HG02981 (cell line): ENCODE data around the gene NR6A1.

Source experiments
- ATAC-seq: cut with Tn5 transposase; IDR thresholded peaks from one replicate; pipeline ENCODE4 v1.9.1; 2021; ENCODE audit warnings: mild to moderate bottlenecking, moderate library complexity; ENCODE audit not compliant: unreplicated experiment

Gene NR6A1

DNA sequence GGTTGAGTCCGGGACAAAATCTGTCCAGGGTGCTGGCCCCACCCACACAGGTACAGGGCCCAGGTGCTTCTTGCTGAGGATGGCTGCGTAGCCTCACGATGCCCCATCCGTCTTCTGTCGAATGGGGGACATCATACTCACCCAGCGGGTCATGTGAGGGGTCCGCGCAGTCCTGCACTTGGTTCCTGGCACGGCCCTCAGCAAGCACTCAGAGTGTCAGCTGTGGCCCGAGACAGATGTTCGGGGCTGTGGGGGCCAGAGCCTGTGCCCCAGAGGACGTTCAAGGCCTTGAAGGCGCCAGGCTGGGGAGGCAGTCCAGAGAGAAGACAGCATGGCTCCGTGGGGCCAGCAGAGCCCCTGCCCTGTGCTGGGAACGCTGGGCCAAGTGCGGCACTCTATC, 291.7 kb downstream of the NR6A1 start:
- ATAC-seq = no peak

DNA sequence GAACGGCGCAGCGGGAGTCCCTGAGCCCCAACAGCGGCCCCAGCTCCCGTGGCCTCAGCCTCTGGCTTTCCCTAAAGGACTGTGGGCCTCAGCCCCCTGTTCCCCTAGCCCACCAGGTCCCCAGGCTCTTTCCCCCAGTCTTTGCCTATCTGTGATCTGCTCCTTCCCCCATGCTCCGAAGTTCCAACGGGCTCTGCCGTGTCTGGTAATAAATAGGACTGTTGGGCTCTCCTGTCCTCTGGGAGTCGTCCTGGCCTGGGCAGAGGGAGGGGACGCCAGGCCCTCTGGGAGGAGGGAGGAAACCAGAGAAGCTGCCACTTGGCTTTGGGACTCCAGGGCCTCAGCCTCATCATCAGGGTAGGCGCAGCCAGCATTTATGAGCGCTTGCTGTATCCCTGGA, 292.8 kb downstream of the NR6A1 start:
- no peak for ATAC-seq

DNA sequence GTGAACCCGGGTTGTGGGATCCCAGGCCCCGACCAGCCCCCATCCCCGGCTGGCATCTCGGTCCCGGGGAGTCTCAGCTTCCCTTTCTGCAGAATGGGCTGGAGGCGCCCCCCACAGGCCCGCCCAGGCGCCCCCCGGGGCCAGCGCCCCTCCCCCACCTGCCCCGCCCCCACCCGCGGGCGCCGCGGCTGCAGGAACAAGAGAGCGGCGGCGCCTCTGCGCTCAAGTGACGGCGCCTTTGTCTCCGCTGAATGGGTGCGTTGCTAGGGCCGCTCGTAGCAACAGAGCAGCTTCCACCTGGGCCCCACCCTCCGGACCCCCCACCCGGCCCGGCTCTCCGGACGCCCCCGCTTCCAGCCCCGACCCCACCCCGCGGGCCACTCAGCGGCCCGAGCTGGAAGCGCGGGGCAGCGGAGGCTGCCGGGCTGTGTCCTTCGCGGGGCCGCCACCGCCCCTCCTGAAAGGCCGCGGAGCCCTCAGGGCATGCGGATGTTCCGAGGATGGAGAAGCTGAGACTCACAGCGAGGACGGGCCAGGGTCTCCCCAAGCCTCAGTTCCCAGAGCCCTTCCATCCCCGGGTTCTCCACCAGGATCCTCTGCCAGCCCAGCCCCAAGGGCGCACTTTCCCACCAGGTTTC, 293.3 kb downstream of the NR6A1 start:
- ATAC-seq = no peak

DNA sequence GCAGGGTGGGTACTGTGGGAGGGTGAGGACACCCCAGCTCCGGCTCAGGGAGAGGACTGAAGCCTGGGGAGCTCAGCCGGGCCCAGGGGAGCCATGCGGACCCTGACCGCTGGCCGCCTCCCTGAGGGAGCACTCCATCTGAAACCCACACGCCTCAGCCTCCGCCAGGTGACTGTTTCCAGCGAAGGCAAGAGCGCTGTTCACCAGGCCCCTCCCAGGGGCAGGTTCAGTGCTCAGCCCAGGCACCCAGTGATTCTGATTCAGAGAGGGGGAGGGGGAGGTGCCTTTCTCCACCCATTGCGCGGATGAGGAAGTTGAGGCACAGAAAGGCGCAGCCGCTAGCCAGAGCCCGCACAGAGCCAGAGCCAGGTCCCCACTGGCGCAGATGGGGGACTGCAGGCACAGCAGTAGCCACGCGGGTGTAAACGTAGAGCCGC, 293.9 kb downstream of the NR6A1 start:
- ATAC-seq = no peak

DNA sequence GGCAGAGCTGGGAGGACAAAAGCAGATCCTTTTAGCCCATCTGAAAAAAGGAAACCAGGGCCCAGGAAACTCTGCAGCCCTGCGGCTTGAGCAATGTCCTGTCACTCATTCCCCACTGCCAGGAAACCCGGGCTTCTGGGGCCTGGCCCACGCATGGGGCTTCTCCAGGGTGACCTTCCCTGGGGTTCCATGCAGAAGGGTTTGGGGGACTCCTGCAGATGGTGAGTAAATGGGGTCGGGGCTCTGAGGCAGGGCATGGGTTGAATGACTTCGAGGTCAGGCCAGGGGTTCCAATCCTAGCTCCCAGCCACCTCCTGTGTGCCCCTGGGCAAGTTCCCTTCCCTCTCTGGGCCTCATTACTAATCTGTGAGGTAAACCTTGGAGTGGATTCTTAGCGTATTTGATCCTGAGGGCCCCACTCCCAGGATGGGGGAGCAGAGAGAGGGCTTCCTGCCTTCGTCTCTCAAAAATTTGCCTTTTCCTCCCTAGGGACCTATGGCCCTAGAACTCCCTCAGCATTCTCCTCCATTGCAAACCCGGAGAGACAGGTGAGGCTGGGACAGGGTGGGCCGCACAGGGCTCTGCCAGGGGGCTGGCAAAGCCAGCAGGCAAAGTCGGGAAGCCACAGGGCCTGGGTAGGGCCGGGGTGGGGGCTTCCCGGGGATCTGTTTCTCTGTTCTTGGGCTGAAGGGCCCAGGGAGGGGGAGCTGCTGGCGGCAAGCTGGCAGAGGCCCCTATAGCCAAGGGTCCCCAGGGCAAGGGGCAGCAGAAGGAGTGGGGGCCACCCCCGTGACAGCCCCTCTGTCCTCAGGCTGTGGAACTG, 295.0 kb downstream of the NR6A1 start:
- ATAC-seq = no peak

DNA sequence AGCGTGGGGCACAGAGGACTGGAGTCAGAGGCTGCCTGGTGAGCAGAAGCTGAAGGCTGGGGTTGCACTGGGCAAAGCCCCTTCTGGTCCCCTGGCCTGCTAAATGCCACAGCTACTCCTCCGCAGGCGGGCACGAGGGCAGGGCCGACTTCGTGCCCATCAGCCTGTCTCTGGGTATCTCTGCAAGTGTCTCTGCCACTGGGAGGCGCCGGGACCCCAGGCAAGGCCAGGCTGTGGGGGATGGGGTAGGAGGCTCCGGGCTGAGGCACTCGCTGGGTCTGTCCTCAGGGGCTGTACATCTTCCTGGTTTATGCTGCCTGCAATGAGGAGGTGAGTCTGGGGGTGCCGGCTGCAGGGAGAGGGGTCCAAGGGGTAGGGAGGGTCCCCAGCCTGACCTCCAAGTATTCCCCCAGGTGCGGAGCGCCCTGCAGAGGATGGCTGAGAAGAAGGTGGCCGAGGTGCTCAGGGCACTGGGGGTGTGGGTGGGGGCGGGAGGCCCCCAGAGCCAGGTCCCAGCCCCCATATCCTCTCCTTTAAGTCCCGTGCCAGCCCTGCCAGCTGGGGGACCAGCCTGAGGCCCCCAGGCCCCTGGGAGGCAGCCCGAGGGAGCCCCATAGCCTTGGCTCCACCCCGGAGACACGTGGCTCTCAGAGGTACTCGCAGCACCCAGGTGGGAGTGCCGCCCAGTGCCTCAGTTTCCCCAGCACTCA, 295.8 kb downstream of the NR6A1 start:
- no peak for ATAC-seq

DNA sequence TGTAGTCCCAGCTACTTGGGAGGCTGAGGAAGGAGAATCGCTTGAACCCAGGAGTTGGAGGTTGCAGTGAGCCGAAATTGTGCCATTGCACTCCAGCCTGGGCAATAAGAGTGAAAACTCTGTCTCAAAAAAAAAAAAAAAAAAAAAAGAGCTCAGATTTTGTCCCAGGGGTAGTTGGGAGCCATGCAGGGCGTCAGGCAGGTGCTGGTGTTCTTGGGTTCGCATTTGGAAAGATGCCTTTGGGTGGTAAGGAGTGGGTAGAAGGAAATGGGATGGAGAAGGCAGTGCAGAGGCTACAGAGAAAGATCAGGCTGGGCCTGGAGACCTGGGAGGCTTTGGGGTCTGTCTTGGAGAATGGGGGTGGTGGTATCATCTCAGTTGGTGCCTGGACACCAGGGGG, 297.0 kb downstream of the NR6A1 start:
- ATAC-seq = no peak

DNA sequence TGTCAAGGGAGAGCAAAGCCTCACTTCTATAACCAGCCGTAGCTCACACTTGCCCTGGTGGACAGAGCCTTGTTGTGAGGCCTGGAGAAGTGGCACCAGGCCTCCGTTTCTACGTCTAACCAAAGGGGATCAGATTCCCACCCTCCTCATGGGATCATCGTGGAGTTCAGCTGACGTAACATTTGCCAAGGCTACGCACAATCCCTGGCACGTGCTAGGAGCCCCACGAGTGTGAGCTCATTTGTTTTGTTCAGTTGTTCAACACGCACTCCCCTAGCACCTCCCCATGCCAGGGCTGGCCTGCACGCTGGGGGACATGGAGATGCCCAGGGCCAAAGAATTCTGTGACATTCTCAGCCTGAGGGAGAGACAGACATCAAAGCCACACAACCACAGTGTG, 297.8 kb downstream of the NR6A1 start:
- no peak for ATAC-seq

DNA sequence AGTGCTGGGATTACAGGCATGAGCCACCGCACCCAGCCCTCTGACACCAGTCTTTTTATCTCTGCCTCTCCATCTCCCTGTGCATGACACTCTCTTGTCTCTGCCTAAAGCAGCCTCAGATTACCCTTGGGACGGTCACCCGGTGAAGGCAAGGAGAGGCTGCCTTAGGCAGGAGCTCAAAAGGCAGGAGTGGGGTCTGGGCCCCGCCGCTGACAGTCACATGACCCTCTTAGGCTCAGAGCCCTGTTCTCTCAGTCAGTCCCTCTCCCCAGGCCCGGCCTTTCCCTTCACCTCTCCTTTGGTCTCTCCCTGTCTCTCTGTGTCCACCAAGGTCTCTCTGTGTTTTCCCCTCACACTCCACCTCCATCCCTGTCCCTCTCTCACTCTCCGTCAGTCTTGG, 298.3 kb downstream of the NR6A1 start:
- ATAC-seq = no peak

DNA sequence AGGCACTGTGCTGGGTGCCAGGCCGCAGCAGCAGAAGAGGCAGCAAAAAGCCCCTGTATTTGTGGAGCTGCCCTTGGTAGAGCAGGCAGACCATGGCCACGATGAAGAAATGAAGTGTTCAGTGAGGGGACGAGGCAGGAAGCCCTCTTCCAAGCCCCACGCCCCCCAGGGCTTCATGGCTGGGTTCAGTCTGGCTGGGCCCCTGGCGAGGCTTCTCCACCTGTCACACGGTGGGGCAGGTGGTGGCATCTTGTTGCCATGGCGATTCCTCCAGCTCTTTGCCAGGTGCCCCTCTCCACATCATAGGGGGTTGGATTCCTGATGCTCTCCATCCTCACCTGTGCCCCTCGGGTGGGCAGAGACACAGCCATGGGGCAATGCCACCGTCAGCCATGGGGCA, 299.4 kb downstream of the NR6A1 start:
- ATAC-seq = no peak

DNA sequence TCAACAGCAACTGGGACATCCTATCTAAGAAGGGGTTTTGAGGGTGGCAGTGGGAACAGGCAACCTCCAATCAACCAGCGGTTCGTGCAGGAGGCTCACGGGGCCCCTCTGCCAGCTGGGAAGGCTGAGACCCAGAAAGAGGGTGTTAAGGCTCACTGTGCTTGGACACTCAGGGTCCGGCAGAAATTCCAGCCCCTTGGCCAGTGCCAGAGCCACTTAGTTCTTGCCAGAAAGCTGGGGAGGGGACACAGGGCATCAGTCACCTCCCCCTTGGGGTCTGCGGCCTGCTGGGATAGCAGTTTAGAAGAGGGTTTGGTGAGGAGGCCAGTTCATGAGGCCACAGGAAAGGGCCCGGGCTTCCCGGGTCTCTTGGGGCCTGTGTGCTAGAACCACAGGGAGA, 300.4 kb downstream of the NR6A1 start:
- ATAC-seq = no peak

DNA sequence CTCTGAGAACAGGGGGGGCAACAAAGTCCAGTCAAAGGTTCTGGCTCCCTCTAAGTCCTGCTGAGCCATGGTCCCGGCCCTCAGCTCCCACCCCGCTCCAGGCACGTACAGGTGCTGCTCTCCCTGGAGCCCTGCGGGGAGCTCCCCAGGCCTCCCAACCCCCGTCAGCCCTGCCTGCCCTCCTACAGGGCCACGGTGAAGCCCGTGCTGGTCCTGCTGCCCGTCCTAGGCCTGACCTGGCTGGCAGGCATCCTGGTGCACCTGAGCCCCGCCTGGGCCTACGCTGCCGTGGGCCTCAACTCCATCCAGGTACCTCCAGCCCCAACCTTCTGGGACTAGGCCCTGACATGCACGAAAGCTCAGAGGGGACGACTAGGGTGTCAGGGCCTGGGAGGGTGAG, 300.8 kb downstream of the NR6A1 start:
- ATAC-seq = no peak

DNA sequence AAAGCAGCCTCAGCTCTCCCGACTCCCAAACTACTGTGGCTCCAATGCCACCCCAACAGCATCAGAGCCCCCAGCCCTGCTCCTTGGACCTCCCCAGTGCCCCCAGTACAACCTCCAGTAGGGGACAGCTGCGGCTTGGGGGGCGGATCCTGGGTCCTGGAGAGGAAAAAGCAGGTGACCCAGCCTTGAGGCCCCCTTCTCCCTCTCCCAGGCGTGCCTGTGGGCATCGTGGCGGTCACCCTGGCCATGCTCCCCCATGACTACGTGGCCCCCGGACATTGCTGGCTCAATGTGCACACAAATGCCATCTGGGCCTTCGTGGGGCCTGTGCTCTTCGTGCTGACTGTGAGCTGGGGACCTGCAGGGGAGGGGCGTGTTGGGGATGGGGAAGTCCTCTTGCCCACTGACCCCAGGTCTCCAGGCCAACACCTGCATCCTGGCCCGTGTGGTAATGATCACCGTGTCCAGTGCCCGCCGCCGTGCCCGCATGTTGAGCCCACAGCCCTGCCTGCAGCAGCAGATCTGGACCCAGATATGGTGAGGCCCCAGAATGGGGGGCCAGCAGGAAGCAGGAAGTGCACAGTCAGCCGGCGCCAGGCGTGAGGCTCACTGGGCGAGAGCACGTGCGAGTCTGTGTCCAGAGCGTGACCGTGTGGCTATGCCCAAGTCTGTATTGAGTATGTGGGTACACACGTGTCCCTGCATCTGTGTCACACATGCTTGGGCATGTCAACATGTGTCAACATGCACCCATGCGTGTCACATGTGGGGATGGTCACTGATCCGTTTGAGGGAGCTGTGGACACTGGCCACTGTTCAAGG, 301.9 kb downstream of the NR6A1 start:
- no peak for ATAC-seq

DNA sequence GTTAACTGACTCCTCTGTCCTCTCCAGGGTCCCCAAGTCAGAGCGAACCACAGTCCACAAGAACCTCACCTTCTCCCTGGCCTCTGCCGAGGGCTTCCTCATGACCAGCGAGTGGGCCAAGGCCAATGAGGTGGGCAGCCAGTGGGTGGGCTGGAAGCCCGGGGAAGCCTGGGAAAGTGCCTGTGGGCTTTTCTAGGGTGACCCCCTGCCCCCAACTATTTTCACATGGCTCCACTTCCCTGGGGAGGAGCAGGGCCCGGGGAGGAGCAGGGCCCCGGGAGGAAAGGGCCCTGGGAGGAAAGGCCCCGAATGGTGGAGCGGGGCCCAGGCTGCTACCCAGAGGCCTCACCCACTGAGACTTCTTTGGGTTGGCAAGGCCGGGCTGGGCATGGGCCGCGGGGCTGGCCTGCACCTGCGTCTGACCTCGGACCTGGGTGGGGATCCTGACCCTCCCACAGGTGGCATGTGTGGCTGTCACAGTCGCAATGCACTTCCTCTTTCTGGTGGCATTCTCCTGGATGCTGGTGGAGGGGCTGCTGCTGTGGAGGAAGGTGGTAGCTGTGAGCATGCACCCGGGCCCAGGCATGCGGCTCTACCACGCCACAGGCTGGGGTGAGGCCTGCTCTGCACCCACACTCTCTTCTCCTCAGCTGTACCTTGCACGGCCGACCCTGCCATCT, 302.9 kb downstream of the NR6A1 start:
- no peak for ATAC-seq

DNA sequence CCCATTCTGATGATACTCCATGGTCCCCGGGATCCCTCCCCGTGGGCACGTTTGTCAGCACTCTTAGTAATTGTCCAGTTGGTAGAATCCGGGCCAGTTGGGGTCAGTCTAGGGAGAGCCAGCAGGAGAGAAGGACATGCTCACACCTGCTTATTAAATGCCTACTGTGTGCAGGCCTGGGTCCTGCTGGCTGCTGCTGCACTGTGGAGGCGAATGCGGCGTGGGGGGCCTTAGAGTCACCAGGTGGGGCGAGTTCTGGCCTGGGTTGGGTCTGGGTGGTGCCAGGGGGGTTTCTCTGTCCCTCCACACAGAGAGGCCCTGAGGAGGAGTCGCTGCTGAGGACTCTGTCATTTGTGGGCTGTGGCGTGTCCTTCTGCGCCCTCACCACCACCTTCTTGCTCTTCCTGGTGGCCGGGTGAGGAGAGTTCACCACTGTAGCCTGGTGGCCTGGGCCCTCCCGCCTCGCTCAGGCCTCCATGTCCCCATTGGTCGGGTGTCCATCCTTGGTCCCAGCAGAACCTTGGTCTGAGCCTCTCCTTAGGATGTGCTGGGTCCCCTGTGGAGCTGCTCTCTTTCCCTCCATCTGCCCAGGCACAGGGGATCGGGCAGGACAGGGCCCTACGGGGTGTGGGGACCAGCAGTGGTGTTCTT, 303.6 kb downstream of the NR6A1 start:
- no peak for ATAC-seq
